Activated naive CD8-positive, alpha-beta T cell treated with anti-CD3 and anti-CD28 coated beads, Interleukin-2, amount 10 ng/mL, durations not matched to agents 7 days and 5 days (primary cell): ENCODE measurements around the gene PDE7B. TPM values are rescaled to one million over a fixed set of nuclear protein-coding genes. Genes with fewer than 3 reads are reported as not detected.

Experiments
- ATAC-seq: fragments of 150-1000 bp; cut with Tn5 transposase; one replicate; pipeline ENCODE4 v1.10.0; 2021; ENCODE audit warnings: low read depth, moderate library complexity
- POLR2A ChIA-PET: fragments of 350-600 bp; sonication (Branson Sonifier 250); formaldehyde crosslinking; loops from one replicate; lab custom pipeline; 2021; ENCODE audit warnings: antibody characterized with exemption; lab: Charles Lee
- DNase-seq: peaks from one replicate; pipeline ENCODE4 v3.0.0; 2021
- H3K27ac Mint-ChIP-seq: one replicate; pipeline ENCODE4 v1.8.0; 2022; ENCODE audit warnings: mild to moderate bottlenecking, mixed read lengths
- H3K27me3 Mint-ChIP-seq: one replicate; pipeline ENCODE4 v1.8.0; 2022; ENCODE audit warnings: mild to moderate bottlenecking, moderate library complexity, mixed read lengths
- H3K36me3 Mint-ChIP-seq: one replicate; pipeline ENCODE4 v1.8.0; 2021; ENCODE audit warnings: mild to moderate bottlenecking, mixed read lengths
- H3K4me1 Mint-ChIP-seq: one replicate; pipeline ENCODE4 v1.8.0; 2021; ENCODE audit warnings: mixed read lengths
- H3K4me3 Mint-ChIP-seq: one replicate; pipeline ENCODE4 v1.8.0; 2022; ENCODE audit warnings: mild to moderate bottlenecking, moderate library complexity, mixed read lengths
- H3K9me3 Mint-ChIP-seq: one replicate; pipeline ENCODE4 v1.8.0; 2021; ENCODE audit warnings: mixed read lengths
- total RNA-seq, 2 experiments: library from RNA; stranded (reverse); gene quantifications; one replicate each; pipeline ENCODE4 v1.2.3, GENCODE V29; 2021

PDE7B gene
- total RNA-seq, 2 experiments from 2014 or later, result 0.14 to 0.42 TPM

- DNase-seq (no peak), ATAC-seq (no peak)
- H3K27me3 Mint-ChIP-seq, result peaks cover 21% of the 10 kb centered on the region
- no peak overlapping the region for H3K4me3 Mint-ChIP-seq
- POLR2A ChIA-PET, result no interaction called here
- H3K4me1 Mint-ChIP-seq, result no peaks in the 10 kb centered on the region
- no peaks in the 10 kb centered on the region for H3K36me3 Mint-ChIP-seq
- no peaks in the 10 kb centered on the region for H3K9me3 Mint-ChIP-seq
- H3K27ac Mint-ChIP-seq, result no peak overlapping the region
These were observed 207.8 kb downstream of the PDE7B start for GRCh38 chr6:136059308-136059707.

DNA sequence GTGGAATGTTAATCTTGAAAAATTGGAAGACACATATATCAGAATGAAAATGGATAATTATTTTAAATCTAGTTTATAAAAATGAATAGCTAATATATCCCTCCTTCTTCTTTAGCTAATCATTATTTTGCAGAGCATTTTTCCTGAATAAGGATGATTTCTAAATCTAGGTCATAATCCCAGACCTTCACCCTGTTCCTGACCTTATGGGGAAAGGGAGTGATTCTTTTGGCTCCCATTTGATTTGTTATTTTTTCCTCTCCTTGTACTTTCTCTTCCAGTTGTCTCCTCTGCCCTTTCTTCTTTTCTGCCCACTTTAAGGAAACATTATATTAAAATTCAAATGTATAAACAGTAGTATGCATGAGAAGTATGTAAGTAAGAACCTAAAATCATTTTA, 208.6 kb downstream of the PDE7B start:
- H3K27me3 Mint-ChIP-seq, result peaks cover 23% of the 10 kb centered on the region

GRCh38 chr6:136060759-136061158, 209.3 kb downstream of the PDE7B start:
- H3K4me1 Mint-ChIP-seq, result no peaks in the 10 kb centered on the region
- H3K9me3 Mint-ChIP-seq, result no peaks in the 10 kb centered on the region
- H3K36me3 Mint-ChIP-seq, result no peaks in the 10 kb centered on the region
- H3K27ac Mint-ChIP-seq, result no peak overlapping the region
- peaks cover 22% of the 10 kb centered on the region for H3K27me3 Mint-ChIP-seq
- ATAC-seq, result no peak
- no peak overlapping the region for H3K4me3 Mint-ChIP-seq
- POLR2A ChIA-PET, result no interaction called here
- DNase-seq, result no peak

More for the DNA sequence above, 208.6 kb downstream of the PDE7B start:
- Mint-ChIP-seq H3K9me3 (no peaks in the 10 kb centered on the region), H3K4me1 (no peaks in the 10 kb centered on the region), H3K4me3 (no peak overlapping the region), H3K27ac (no peak overlapping the region), H3K36me3 (no peaks in the 10 kb centered on the region)
- ATAC-seq (no peak), DNase-seq (no peak)
- POLR2A ChIA-PET, result no interaction called here

- no peak for ATAC-seq
- Mint-ChIP-seq H3K27me3 (peaks cover 23% of the 10 kb centered on the region), H3K4me1 (no peaks in the 10 kb centered on the region), H3K27ac (no peak overlapping the region), H3K9me3 (no peaks in the 10 kb centered on the region), H3K4me3 (no peak overlapping the region), H3K36me3 (no peaks in the 10 kb centered on the region)
- POLR2A ChIA-PET, result no interaction called here
- DNase-seq, result no peak
These were observed 210.2 kb downstream of the PDE7B start for GRCh38 chr6:136061701-136062100.

DNA sequence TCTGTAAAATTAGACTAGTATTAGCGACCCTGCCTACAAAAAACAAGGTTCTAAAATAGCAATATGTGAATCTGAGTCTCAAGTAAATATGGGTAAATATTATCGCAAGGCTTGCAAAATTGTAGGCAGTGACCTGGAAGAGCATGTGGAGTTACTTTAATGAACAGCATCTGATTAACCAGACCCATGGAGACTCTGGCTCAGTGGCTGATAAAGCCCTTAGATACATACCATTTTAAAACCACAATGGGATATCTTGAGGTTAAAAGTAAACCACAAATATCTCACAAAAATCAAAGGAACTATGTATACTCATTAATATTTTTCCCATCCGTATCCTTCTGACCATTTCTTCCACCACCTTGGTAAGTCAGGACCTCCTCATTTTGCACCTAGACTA, 211.6 kb downstream of the PDE7B start:
- Mint-ChIP-seq H3K27me3 (peaks cover 26% of the 10 kb centered on the region), H3K4me1 (no peaks in the 10 kb centered on the region), H3K4me3 (no peak overlapping the region), H3K36me3 (no peaks in the 10 kb centered on the region), H3K9me3 (no peaks in the 10 kb centered on the region), H3K27ac (no peak overlapping the region)
- ATAC-seq (no peak), DNase-seq (no peak)
- POLR2A ChIA-PET, result no interaction called here

- Mint-ChIP-seq H3K9me3 (no peaks in the 10 kb centered on the region), H3K4me3 (no peak overlapping the region), H3K27me3 (peaks cover 16% of the 10 kb centered on the region), H3K27ac (no peak overlapping the region), H3K36me3 (no peaks in the 10 kb centered on the region), H3K4me1 (no peaks in the 10 kb centered on the region)
- ATAC-seq, result no peak
- POLR2A ChIA-PET, result no interaction called here
- DNase-seq, result no peak
These were observed 214.5 kb downstream of the PDE7B start for GRCh38 chr6:136066005-136066404.

DNA sequence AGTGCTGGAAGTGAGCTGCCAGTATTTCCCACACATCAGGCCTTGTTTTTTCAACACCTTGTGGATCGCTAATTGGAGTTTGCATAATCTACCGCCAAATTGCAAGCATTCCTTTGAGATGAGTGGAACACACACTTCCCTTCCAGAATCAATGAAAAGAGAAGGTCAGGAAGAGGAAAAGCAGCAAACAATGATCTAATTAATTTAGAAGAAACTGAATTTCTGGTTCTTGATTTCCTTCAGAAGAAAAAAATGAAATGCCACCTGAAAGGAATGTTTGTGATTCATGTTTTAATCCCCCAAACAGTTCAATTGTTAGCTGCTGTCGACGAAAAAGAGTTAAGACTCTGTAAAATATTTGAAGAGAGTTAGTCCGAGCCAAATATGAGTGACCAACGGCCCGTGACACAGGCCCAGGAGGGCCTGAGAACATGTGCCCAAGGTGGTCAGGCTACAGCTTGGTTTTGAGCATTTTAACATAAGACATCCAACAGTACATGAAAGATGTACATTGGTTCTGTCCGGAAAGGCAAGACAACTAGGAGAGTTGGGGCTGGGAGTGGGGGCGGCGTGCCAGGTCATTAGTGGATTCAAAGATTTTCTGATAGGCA, 216.3 kb downstream of the PDE7B start:
- Mint-ChIP-seq H3K27ac (no peak overlapping the region), H3K36me3 (no peaks in the 10 kb centered on the region), H3K4me1 (no peaks in the 10 kb centered on the region), H3K9me3 (no peaks in the 10 kb centered on the region), H3K27me3 (peaks cover 14% of the 10 kb centered on the region), H3K4me3 (no peak overlapping the region)
- POLR2A ChIA-PET, result no interaction called here
- DNase-seq (no peak), ATAC-seq (no peak)

- H3K9me3 Mint-ChIP-seq, result no peaks in the 10 kb centered on the region
- no peak overlapping the region for H3K27ac Mint-ChIP-seq
- peaks cover 12% of the 10 kb centered on the region for H3K27me3 Mint-ChIP-seq
These were observed 217.6 kb downstream of the PDE7B start for GRCh38 chr6:136069119-136069518.

GRCh38 chr6:136070815-136071214, 219.3 kb downstream of the PDE7B start:
- ATAC-seq, result no peak
- Mint-ChIP-seq H3K4me3 (no peak overlapping the region), H3K27ac (no peak overlapping the region), H3K4me1 (no peaks in the 10 kb centered on the region), H3K27me3 (peaks cover 9% of the 10 kb centered on the region), H3K9me3 (no peaks in the 10 kb centered on the region), H3K36me3 (no peaks in the 10 kb centered on the region)
- DNase-seq, result no peak
- POLR2A ChIA-PET, result no interaction called here

More at GRCh38 chr6:136069119-136069518, 217.6 kb downstream of the PDE7B start:
- H3K4me1 Mint-ChIP-seq, result no peaks in the 10 kb centered on the region
- no peak for ATAC-seq
- H3K4me3 Mint-ChIP-seq, result no peak overlapping the region
- no peak for DNase-seq
- POLR2A ChIA-PET, result no interaction called here
- no peaks in the 10 kb centered on the region for H3K36me3 Mint-ChIP-seq

DNA sequence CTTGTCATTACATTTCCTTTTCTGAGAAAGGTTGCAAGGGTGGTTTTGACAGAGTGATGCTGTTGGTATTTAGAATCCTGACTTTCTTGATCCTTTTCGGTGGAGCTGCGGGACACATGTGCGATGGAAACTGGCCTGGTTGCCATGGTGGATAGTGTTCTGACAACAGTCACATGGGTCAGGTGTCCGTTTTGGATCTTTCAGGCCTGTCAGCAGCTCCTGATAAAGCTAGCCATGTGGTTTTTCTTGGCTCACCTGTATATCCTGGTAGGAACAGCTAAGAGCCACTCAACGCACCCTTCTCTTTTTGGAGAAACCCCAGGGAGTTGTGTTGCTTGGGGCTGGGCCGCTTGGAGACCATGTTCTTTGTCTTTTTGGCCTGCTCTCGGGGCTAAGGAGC, 221.2 kb downstream of the PDE7B start:
- Mint-ChIP-seq H3K27ac (no peak overlapping the region), H3K36me3 (no peaks in the 10 kb centered on the region), H3K27me3 (peaks cover 9% of the 10 kb centered on the region), H3K4me1 (no peaks in the 10 kb centered on the region), H3K4me3 (no peak overlapping the region), H3K9me3 (no peaks in the 10 kb centered on the region)
- ATAC-seq (no peak), DNase-seq (no peak)
- POLR2A ChIA-PET, result no interaction called here

DNA sequence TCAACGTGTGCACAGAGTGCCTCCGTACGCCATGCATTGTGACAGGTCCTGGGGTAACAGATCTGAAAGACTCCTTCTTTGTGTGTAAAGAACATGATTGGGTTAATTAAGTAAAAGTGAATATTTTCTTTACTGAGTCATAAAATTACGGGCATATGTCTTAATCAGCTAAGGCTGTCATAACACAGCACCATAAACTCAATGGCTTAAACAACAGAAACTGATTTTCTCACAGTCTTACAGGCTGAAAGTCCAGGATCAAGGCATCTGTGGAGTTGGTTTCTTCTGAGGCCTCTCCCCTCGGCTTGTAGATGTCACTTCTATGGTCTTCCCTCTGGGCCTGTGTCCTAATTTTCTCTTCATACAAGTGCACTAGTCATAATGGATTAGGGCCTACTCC, 221.7 kb downstream of the PDE7B start:
- POLR2A ChIA-PET, result no interaction called here
- H3K4me1 Mint-ChIP-seq, result no peaks in the 10 kb centered on the region
- no peaks in the 10 kb centered on the region for H3K9me3 Mint-ChIP-seq
- no peaks in the 10 kb centered on the region for H3K36me3 Mint-ChIP-seq
- DNase-seq (no peak), ATAC-seq (no peak)
- peaks cover 6% of the 10 kb centered on the region for H3K27me3 Mint-ChIP-seq
- H3K4me3 Mint-ChIP-seq, result no peak overlapping the region
- H3K27ac Mint-ChIP-seq, result no peak overlapping the region

DNA sequence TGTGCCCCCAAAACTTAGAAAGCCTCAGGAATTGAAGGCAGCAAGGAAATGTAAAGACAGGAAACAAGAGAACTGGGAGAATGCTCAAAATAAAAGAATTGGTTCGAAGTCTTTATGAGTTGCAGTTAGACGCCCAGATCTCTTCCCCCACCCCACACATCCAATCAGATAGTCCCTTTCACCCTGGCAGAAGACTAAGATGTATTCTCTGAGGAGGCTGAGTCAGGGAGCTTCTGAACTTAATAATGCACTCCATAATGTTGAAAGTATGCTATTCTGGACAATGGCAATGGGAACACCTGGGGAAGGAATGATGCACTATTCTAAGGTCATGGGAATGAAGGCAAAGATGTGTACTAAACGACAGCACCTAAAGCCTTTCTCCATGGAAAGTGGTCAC, 225.0 kb downstream of the PDE7B start:
- Mint-ChIP-seq H3K27me3 (peaks cover 3% of the 10 kb centered on the region), H3K36me3 (no peaks in the 10 kb centered on the region), H3K9me3 (no peaks in the 10 kb centered on the region), H3K4me1 (no peaks in the 10 kb centered on the region), H3K27ac (no peak overlapping the region), H3K4me3 (no peak overlapping the region)
- POLR2A ChIA-PET, result no interaction called here
- DNase-seq (no peak), ATAC-seq (no peak)

DNA sequence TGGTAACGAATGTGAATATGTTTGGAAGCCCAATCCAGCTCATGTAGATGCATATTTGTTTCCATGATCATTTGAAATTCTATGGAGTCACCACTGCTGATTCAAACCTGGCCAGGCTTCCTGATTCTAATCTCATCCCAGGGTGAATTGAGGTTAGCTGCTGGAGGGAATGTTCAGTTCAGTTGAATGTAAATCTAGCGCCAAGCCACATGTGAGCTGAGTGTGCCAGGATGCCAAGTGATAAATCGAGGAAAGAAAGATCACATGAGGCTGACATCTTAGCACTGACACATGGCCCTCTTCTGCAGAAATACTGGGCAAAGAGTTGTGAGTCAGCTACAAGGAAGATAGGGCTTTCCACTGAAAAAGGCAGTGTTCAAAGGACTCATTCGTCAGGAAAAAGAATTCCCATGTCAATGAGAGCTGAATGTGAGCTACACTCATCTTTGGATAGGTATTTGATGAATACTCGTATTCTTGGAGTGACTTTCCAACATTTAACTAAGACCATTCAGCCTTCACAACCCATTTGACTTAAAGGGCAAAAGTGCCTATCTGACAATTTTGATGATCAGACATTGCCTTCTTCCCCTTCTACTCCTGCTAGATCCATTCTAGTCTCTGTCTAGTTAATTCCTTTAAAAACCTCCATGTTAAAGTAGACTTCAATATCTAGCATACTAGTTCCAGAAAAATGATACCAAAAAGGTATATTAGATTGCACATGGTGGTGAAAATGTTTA, 226.5 kb downstream of the PDE7B start:
- H3K27me3 Mint-ChIP-seq, result peaks cover 3% of the 10 kb centered on the region
- no peak overlapping the region for H3K4me3 Mint-ChIP-seq
- no peak overlapping the region for H3K27ac Mint-ChIP-seq
- no peaks in the 10 kb centered on the region for H3K4me1 Mint-ChIP-seq
- H3K36me3 Mint-ChIP-seq, result no peaks in the 10 kb centered on the region
- no peaks in the 10 kb centered on the region for H3K9me3 Mint-ChIP-seq
- ATAC-seq (no peak), DNase-seq (no peak)
- POLR2A ChIA-PET, result no interaction called here
